HFFc6 (cell line): ENCODE data around the gene TMPO. TPM values are rescaled to one million over a fixed set of nuclear protein-coding genes. Genes with fewer than 3 reads are reported as not detected.
A peak's percentile ranks its signal among the peaks of the same experiment; 100 is the strongest.
"Not testable (repeated sequence)": the region's sequence is repeated elsewhere in the genome, so short reads cannot be mapped to it uniquely, and the experiment has no call there.

Experiments used
- DNase-seq: peaks from one replicate; pipeline ENCODE4 v3.0.0-alpha.2; 2018
- H3K27ac Mint-ChIP-seq: 2 replicates; pipeline ENCODE4 v1.8.0; 2020; ENCODE audit warnings: mild to moderate bottlenecking, mixed read lengths
- H3K27me3 Mint-ChIP-seq: 2 replicates; pipeline ENCODE4 v1.8.0; 2021; ENCODE audit warnings: mild to moderate bottlenecking, moderate library complexity, mixed read lengths; ENCODE audit not compliant: insufficient read depth
- H3K36me3 Mint-ChIP-seq: 2 replicates; pipeline ENCODE4 v1.8.0; 2021; ENCODE audit warnings: low read depth, mixed read lengths
- H3K4me1 Mint-ChIP-seq: 2 replicates; pipeline ENCODE4 v1.8.0; 2020; ENCODE audit warnings: low read depth, mixed read lengths
- H3K4me3 Mint-ChIP-seq: 2 replicates; pipeline ENCODE4 v1.8.0; 2020; ENCODE audit warnings: mild to moderate bottlenecking, moderate library complexity, mixed read lengths
- H3K9me3 Mint-ChIP-seq: 2 replicates; pipeline ENCODE4 v1.8.0; 2020; ENCODE audit warnings: mild to moderate bottlenecking, mixed read lengths
- CTCF ChIP-seq: fragments of 200-600 bp; sonication (generic); IDR thresholded peaks from 2 replicates; pipeline ENCODE4 v1.5.0; 2021; ENCODE audit warnings: antibody characterized with exemption, mild to moderate bottlenecking
- total RNA-seq, 6 experiments: library from RNA; stranded (reverse); fragmentation: NEBNext Ultra II Directional; extraction: Animal tissue kit (Norgen Biotek cat#: 25700); gene quantifications; 2 replicates in 1 of 6; 3 replicates in 5 of 6; pipeline ENCODE4 v1.2.3, GENCODE V29; 2021

TMPO gene
- total RNA-seq, 6 experiments from 2014 or later, result 48.4 to 112 (median 98.2) TPM

GRCh38 chr12:98471085-98471484 lies 44.3 kb upstream of the TMPO start:
- no peaks in the 10 kb centered on the region for H3K9me3 Mint-ChIP-seq

DNA sequence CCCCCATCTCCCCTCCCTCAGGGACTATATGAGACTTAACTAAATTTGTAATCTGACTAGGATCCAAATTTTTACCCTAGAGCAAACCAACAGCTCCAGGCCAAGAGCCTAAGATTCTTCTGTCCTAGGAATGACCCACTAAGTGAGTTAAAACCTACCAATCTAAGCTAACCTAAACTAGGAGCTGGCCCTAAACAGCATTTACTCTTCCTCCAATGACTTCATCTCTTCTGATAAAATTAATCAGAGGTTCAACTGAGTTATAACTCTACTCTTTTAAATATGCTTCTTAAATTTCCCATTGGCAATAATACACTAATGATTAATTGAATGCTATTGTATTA lies 39.9 kb upstream of the TMPO start:
- H3K4me3 Mint-ChIP-seq, result peak overlapping the region; percentile 40

More at GRCh38 chr12:98471085-98471484, 44.3 kb upstream of the TMPO start:
- DNase-seq, result no peak
- no peak overlapping the region for H3K27ac Mint-ChIP-seq
- H3K27me3 Mint-ChIP-seq, result peaks cover 8% of the 10 kb centered on the region
- H3K36me3 Mint-ChIP-seq, result no peaks in the 10 kb centered on the region
- peaks cover 23% of the 10 kb centered on the region for H3K4me1 Mint-ChIP-seq
- no peak overlapping the region for H3K4me3 Mint-ChIP-seq
- no peak for TF ChIP-seq CTCF

DNA sequence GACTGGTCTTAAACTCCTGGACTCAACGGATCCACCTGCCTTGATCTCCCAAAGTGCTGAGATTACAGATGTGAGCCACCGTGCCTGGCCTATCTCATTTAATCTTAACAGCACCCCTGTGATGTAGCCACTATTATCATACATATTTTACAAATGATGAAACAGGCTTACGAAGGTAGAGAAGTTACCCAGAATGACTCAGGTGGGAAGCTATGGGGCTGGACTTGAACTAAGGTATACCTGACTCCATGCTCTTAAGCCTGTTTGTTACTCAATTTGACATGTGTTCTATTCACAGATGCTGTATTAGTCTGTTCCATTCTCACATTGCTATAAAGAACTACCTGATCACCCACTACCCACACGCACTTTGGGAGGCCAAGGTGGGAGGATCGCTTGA lies 36.8 kb upstream of the TMPO start:
- no peaks in the 10 kb centered on the region for H3K9me3 Mint-ChIP-seq
- peaks cover 13% of the 10 kb centered on the region for H3K4me1 Mint-ChIP-seq
- no peaks in the 10 kb centered on the region for H3K36me3 Mint-ChIP-seq
- TF ChIP-seq CTCF, result no peak
- H3K27me3 Mint-ChIP-seq, result peaks cover 1% of the 10 kb centered on the region; the same call in 1 of the 2 replicates
- H3K4me3 Mint-ChIP-seq, result no peak overlapping the region
- H3K27ac Mint-ChIP-seq, result no peak overlapping the region
- no peak for DNase-seq

More for the DNA sequence above, 39.9 kb upstream of the TMPO start:
- Mint-ChIP-seq H3K27ac (peak overlapping the region; percentile 75), H3K36me3 (no peaks in the 10 kb centered on the region), H3K4me1 (peaks cover 21% of the 10 kb centered on the region), H3K9me3 (no peaks in the 10 kb centered on the region), H3K27me3 (peaks cover 2% of the 10 kb centered on the region; the same call in 1 of the 2 replicates)
- DNase-seq, result no peak
- TF ChIP-seq CTCF, result no peak

DNA sequence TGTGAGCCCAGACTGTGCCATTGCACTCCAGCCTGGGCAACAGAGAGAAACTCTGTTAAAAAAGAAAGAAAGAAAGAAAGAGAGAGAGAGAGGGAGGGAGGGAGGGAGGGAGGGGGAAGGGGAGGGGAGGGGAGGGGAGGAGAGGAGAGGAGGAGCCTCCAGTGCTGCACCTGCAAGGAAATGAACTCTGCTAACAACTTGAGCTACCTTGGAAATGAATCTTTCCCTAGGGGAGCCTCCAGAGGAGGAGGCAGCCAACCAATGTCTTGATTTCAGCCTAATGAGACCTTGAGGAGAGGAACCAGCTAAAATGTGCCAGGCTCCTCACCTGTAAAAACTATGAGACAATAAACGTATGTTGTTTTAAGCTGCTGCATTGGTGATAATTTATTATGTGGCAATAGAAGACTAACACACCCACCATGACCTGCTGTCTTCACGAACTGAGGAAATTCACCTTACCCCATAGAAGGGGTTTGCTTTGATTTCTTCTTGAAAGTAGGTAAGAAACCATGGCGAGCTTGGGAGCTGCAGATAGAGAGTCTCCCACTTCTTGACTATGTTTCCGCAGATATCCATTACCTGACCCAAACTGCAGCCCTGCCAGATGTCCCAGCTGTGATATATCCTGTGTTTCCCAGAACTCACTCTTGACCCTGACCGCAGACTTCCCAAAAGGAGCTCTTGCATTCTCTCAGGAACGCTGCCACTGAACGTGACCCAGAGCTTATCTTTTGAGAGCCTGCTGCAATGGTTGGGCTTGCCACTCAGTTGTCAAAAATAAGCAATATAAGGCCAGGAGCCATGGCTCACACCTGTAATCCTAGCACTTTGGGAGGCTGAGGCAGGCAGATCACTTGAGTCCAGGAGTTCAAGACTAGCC lies 31.5 kb upstream of the TMPO start:
- no peaks in the 10 kb centered on the region for H3K4me1 Mint-ChIP-seq
- no peaks in the 10 kb centered on the region for H3K9me3 Mint-ChIP-seq
- DNase-seq, result no peak
- H3K27ac Mint-ChIP-seq, result no peak overlapping the region
- no peak overlapping the region for H3K4me3 Mint-ChIP-seq
- TF ChIP-seq CTCF, result no peak
- H3K27me3 Mint-ChIP-seq, result peaks cover 3% of the 10 kb centered on the region; the same call in 1 of the 2 replicates
- H3K36me3 Mint-ChIP-seq, result no peaks in the 10 kb centered on the region

DNA sequence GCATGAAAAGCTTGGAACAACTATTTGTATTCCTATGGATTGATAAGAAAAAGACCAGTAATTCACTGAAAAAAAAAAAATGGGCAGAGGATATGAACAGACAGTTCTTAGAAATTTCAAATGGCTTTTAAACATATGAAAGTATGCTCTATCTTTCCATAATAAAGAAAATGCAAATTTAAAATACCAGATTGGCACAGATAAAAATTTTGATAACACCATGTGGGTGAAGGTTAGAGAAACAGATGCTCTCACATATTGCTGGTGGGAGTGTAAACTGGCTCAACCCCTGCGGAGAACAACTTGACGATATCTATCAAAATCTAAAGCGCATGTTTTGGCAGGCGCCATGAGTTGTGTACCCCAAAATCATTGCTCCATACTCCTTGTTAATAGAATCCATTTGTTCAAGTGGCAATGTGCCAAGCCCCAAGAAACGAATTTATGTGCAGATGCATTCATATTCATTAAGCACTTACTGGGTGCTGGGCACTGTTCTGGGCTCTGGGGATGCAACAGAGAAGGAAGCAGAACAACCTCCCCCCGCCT lies 29.5 kb upstream of the TMPO start:
- Mint-ChIP-seq H3K9me3 (no peaks in the 10 kb centered on the region), H3K4me3 (no peak overlapping the region), H3K36me3 (no peaks in the 10 kb centered on the region), H3K4me1 (peaks cover 8% of the 10 kb centered on the region), H3K27ac (no peak overlapping the region), H3K27me3 (peaks cover 3% of the 10 kb centered on the region; the same call in 1 of the 2 replicates)
- TF ChIP-seq CTCF, result no peak
- no peak for DNase-seq

DNA sequence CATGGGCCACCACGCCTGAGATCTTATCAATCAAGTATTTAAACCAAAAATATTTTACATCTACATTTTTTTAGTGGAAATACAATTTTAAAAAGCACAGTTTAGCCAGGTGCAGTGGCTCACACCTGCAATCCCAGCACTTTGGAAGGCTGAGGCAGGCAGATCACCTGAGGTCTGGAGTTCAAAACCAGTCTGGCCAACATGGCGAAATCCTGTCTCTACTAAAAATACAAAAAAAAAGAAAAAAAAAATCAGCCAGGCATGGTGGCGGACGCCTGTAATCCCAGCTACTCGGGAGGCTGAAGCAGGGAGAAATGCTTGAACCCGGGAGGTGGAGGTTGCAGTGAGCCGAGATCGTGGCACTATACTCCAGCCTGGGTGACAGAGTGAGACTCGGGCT lies 27.0 kb upstream of the TMPO start:
- not testable (repeated sequence) for H3K36me3 Mint-ChIP-seq, H3K4me3 Mint-ChIP-seq, H3K9me3 Mint-ChIP-seq, H3K27me3 Mint-ChIP-seq, DNase-seq, H3K27ac Mint-ChIP-seq
- peaks cover 13% of the 10 kb centered on the region for H3K4me1 Mint-ChIP-seq
